ENCODE data around the gene CRY2. TPM values are rescaled to one million over a fixed set of nuclear protein-coding genes. Genes with fewer than 3 reads are reported as not detected.

CRY2 gene
- total and polyA plus RNA-seq, 2 of the 8 experiments (the other 6 are each of a cell fraction or from before 2014, with no cell fraction given) = 8.0 to 9.4 TPM

DNA sequence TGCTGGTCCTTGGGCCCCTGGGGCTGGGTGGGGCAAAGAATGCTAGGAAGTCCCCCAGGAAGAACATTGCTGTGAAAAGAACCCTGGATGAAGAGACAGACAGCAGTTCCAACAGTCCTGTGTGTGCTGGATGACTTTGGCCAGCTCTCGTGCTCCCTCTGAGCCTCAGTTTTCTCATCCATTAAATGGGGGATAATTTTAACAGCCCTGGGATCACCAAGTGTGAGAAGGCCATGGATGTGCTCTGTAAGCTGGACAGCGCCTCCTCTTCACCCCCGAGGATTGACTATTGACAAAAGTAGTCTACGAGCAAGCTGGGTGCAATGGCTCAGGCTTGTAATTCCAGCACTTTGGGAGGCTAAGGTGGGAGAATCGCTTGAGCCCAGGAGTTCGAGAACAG is 77.7 kb downstream of the CRY2 start:
- no peak overlapping the region for H4K5ac ChIP-seq (ENCODE audit: insufficient read length, low read depth, low read length)
- H2BK12ac ChIP-seq (ENCODE audit: low read depth, low read length) = no peak overlapping the region
- no peak for FAIRE-seq
- H3K4me2 ChIP-seq (ENCODE audit: insufficient read depth in 1 of 2, low read depth in 2 of 2, low read length in 2 of 2) = no peak overlapping the region; a peak in 1 of 4 replicates
- H2AK5ac ChIP-seq (ENCODE audit: low read depth, low read length) = no peak overlapping the region; the same call in 1 of the 2 replicates
- no peak overlapping the region for H2BK15ac ChIP-seq (ENCODE audit: low read length)
- no peak overlapping the region for H4K91ac ChIP-seq (replicated peaks; ENCODE audit: insufficient read length, low read length)
- WGBS, 2 experiments (ENCODE audit: extremely low coverage in 1 of 2, insufficient coverage in 1 of 2, insufficient read length in 1 of 2, insufficient replicate concordance in 2 of 2, low coverage in 1 of 2, low lambda C conversion rate in 2 of 2, missing lambda C conversion rate in 1 of 2) = 92% methylated on average over 6 of the region's 6 CpGs; no CpG with 5 or more reads in 1 of the 2 experiments
- no peak overlapping the region for H3K4me3 ChIP-seq (ENCODE audit: extremely low read depth in 1 of 4, insufficient read depth in 2 of 4, low read depth in 3 of 4, low read length in 4 of 4)
- H3K36me3 ChIP-seq (ENCODE audit: control insufficient read depth in 2 of 4, insufficient read depth in 4 of 4, low read length in 3 of 4) = peaks cover 2 to 35% (median 20%) of the 10 kb centered on the region in 4 experiments; a peak in 7 of 8 replicates
- no peak overlapping the region for H3K18ac ChIP-seq (ENCODE audit: extremely low read depth, low read length)
- H3K56ac ChIP-seq (replicated peaks; ENCODE audit: insufficient read length, low read depth, low read length) = no peak overlapping the region
- H3K9me3 ChIP-seq (ENCODE audit: insufficient read depth in 2 of 2, low read depth in 1 of 2, low read length in 1 of 2) = no peaks in the 10 kb centered on the region
- no peak for DNase-seq (ENCODE audit: low read depth in 1 of 2, low spot score in 2 of 2)
- H3K27me3 ChIP-seq (replicated peaks in 1 of 4; ENCODE audit: control insufficient read depth in 3 of 4, extremely low read depth in 1 of 4, insufficient read depth in 3 of 4, low read length in 3 of 4) = peaks cover 0 to 9% (median 0%) of the 10 kb centered on the region in 4 experiments; a peak in 3 of 7 replicates
- H2BK20ac ChIP-seq (ENCODE audit: low read length) = no peak overlapping the region
- no peak overlapping the region for H3K27ac ChIP-seq (ENCODE audit: low read depth, low read length)
- ChIA-PET POLR2A (ENCODE audit: partially characterized antibody) (interaction anchor here (0.7 to 9.8 kb wide), 8 partner anchors 10 to 52 kb away, joined by 3 to 115 read pairs (median 5); no protein-coding TSS in a partner anchor), CTCF (ENCODE audit: partially characterized antibody) (interaction anchor here (0.8 to 4.0 kb wide), 7 partner anchors 11 to 96 kb away, joined by 3 to 26 read pairs (median 4); no protein-coding TSS in a partner anchor)
- peaks cover 15% of the 10 kb centered on the region for H3K79me1 ChIP-seq (ENCODE audit: low read depth, low read length)
- no peak overlapping the region for H3K14ac ChIP-seq (ENCODE audit: insufficient read length)
- H3K23me2 ChIP-seq (ENCODE audit: low read depth, low read length) = peaks cover 12% of the 10 kb centered on the region; the same call in 1 of the 2 replicates
- H2BK120ac ChIP-seq (replicated peaks; ENCODE audit: low read depth, low read length) = no peak overlapping the region
- H2AFZ ChIP-seq (ENCODE audit: low read length) = no peak overlapping the region
- H3K23ac ChIP-seq (ENCODE audit: insufficient read length) = no peak overlapping the region
- peaks cover 10 to 19% of the 10 kb centered on the region in 2 experiments for H4K20me1 ChIP-seq (replicated peaks in 1 of 2; ENCODE audit: control insufficient read depth in 1 of 2, insufficient read depth in 2 of 2, low read length in 2 of 2)
- H3K4ac ChIP-seq (replicated peaks; ENCODE audit: insufficient read length, low read depth, low read length) = no peak overlapping the region
- TF ChIP-seq KDM1A (IDR thresholded peaks at IDR 0.05; ENCODE audit: borderline replicate concordance, low read length) = 0 out of 2 replicates have a peak, but pooled peaks have one; percentile 27
- no peak for TF ChIP-seq EGR1 (IDR thresholded peaks at IDR 0.05; ENCODE audit: borderline replicate concordance, low read depth, low read length)
- H2BK5ac ChIP-seq (ENCODE audit: low read depth, low read length) = no peak overlapping the region
- peaks cover 0 to 11% of the 10 kb centered on the region in 2 experiments; a peak in 1 of 4 replicates for H3K79me2 ChIP-seq (ENCODE audit: control insufficient read depth in 1 of 2, insufficient read depth in 2 of 2, low read length in 2 of 2)
- peaks cover 12 to 22% (median 17%) of the 10 kb centered on the region in 4 experiments for H3K4me1 ChIP-seq (replicated peaks in 1 of 4; ENCODE audit: control insufficient read depth in 3 of 4, insufficient read depth in 4 of 4, low read length in 3 of 4)
- H3K9ac ChIP-seq (replicated peaks in 1 of 4; ENCODE audit: extremely low read depth in 1 of 4, low read depth in 3 of 4, low read length in 3 of 4) = no peak overlapping the region
- peak overlapping the region; percentile 29; the same call in 1 of the 2 replicates for H4K8ac ChIP-seq (ENCODE audit: extremely low read depth, insufficient read depth, low read length)

All from H1 (cell line).